Uterus (tissue), 2 donors: ENCODE measurements around the gene ADISSP.

Experiments
- CTCF ChIP-seq, 4 experiments: fragments of 200-600 bp in 2 of 4; fragments of 450-650 bp in 2 of 4; sonication (generic) in 2 of 4; IDR thresholded peaks; one replicate each; pipeline ENCODE4 v1.5.1; 2016 to 2019; ENCODE audit warnings: antibody characterized with exemption in 4 of 4, mild to moderate bottlenecking in 2 of 4, moderate library complexity in 1 of 4
- POLR2A ChIP-seq, 2 donors: fragments of 450-650 bp; IDR thresholded peaks; one replicate each; pipeline ENCODE4 v1.6.1; 2016; ENCODE audit warnings: antibody characterized with exemption in 2 of 2, mild to moderate bottlenecking in 1 of 2, moderate library complexity in 1 of 2

GRCh38 chr20:3764659-3765058 lies 2.9 kb downstream of the ADISSP start:
- TF ChIP-seq CTCF (IDR thresholded peaks at IDR 0.05) = no peak
- TF ChIP-seq POLR2A (IDR thresholded peaks at IDR 0.05) = no peak
